A549 (cell line): ENCODE data around the gene CHAF1A. TPM values are rescaled to one million over a fixed set of nuclear protein-coding genes. Genes with fewer than 3 reads are reported as not detected.
A peak's percentile ranks its signal among the peaks of the same experiment; 100 is the strongest.

ENCODE experiments used
- ATAC-seq, 2 experiments: fragments of 200-7000 bp in 1 of 2; fragments of >200 bp in 1 of 2; cut with Nextera tagmentation in 1 of 2; cut with Tn5 transposase in 1 of 2; 3 replicates each; pipeline versions ENCODE4 v1.8.0 to v1.9.1; 2018 to 2020; ENCODE audit warnings: mild to moderate bottlenecking in 1 of 2, moderate library complexity in 1 of 2
- CTCF ChIA-PET: fragments of 300-600 bp; sonication (Branson Sonifier 250); formaldehyde crosslinking; extraction: SDS; loops from one replicate; lab custom pipeline; 2021; ENCODE audit warnings: antibody characterized with exemption, inconsistent platforms; lab: Yijun Ruan, JAX
- POLR2A ChIA-PET: fragments of 350-600 bp; formaldehyde crosslinking; extraction: SDS; loops from one replicate; lab custom pipeline; 2021; ENCODE audit warnings: antibody characterized with exemption, inconsistent platforms; lab: Yijun Ruan, JAX
- DNase-seq, 2 experiments: peaks; one replicate each; pipeline versions ENCODE4 v3.0.0 to v3.0.0-alpha.2; 2011 to 2016; ENCODE audit warnings: low read depth in 1 of 2, low spot score in 1 of 2
- FAIRE-seq: peaks from 2 replicates; lab custom pipeline; 2011; peaks lifted over from hg19 to GRCh38; lab: Jason Lieb, UNC
- H3K27ac ChIP-seq, 2 experiments: fragments of >200 bp; sonication (Bioruptor Twin); formaldehyde crosslinking; 3 replicates each; pipeline ENCODE4 v1.5.1; 2016 to 2017
- H3K4me1 ChIP-seq: fragments of >200 bp; sonication (Bioruptor Twin); formaldehyde crosslinking; 3 replicates; pipeline ENCODE4 v1.6.1; 2016
- H3K4me2 ChIP-seq: fragments of >200 bp; sonication (Bioruptor Twin); formaldehyde crosslinking; 3 replicates; pipeline ENCODE4 v1.6.1; 2016
- H3K4me3 ChIP-seq: fragments of >200 bp; sonication (Bioruptor Twin); formaldehyde crosslinking; 3 replicates; pipeline ENCODE4 v1.5.1; 2016
- H3K9me3 ChIP-seq: fragments of >200 bp; sonication (Bioruptor Twin); formaldehyde crosslinking; 3 replicates; pipeline ENCODE4 v1.6.1; 2016
- CBX8 ChIP-seq: fragments of 200-600 bp; sonication (generic); IDR thresholded peaks from 2 replicates; pipeline ENCODE4 v1.6.1; 2016
- CEBPB ChIP-seq, 2 experiments: fragments of >200 bp in 1 of 2; sonication (Bioruptor Twin) in 1 of 2; formaldehyde crosslinking in 1 of 2; IDR thresholded peaks; 2 replicates each; pipeline ENCODE4 v1.6.1; 2012 to 2016
- CHD2 ChIP-seq: fragments of 150-350 bp; IDR thresholded peaks from 2 replicates; pipeline ENCODE4 v1.6.1; 2014; ENCODE audit warnings: low read length; ENCODE audit not compliant: partially characterized antibody
- ESRRA ChIP-seq: fragments of 150-350 bp; IDR thresholded peaks from 2 replicates; pipeline ENCODE4 v1.6.1; 2014; ENCODE audit warnings: mild to moderate bottlenecking, low read length, borderline replicate concordance
- FOSL2 ChIP-seq, 2 experiments: fragments of 450-650 bp in 1 of 2; fragments of >200 bp in 1 of 2; sonication (Bioruptor Twin) in 1 of 2; formaldehyde crosslinking; IDR thresholded peaks; 2 replicates each; pipeline versions ENCODE4 v1.5.0 to v1.6.1; 2016 to 2020; ENCODE audit warnings: mild to moderate bottlenecking in 1 of 2, moderate library complexity in 1 of 2
- FOXS1 ChIP-seq: fragments of 250-450 bp; sonication (Bioruptor Pico); IDR thresholded peaks from 2 replicates; pipeline ENCODE4 v1.5.0; 2020; ENCODE audit warnings: mild to moderate bottlenecking, moderate library complexity
- JUN ChIP-seq, 2 experiments: fragments of >200 bp; sonication (Bioruptor Twin); formaldehyde crosslinking; IDR thresholded peaks; 2 replicates in 1 of 2; 3 replicates in 1 of 2; pipeline ENCODE4 v1.6.1; 2016 to 2017
- MAFK ChIP-seq: fragments of 450-650 bp; IDR thresholded peaks from 2 replicates; pipeline ENCODE4 v1.6.1; 2014; ENCODE audit not compliant: partially characterized antibody
- MYC ChIP-seq: IDR thresholded peaks from 2 replicates; pipeline ENCODE4 v1.6.1; 2012; ENCODE audit warnings: mild to moderate bottlenecking, inconsistent platforms, low read length, improper control_type of control experiment, borderline replicate concordance
- NPAS2 ChIP-seq: fragments of 250-450 bp; sonication (Bioruptor Pico); IDR thresholded peaks from 2 replicates; pipeline ENCODE4 v1.8.0; 2022; ENCODE audit warnings: mild to moderate bottlenecking, moderate library complexity, borderline replicate concordance
- PHF8 ChIP-seq: fragments of 200-600 bp; sonication (generic); IDR thresholded peaks from 2 replicates; pipeline ENCODE4 v1.6.1; 2016; ENCODE audit warnings: low read depth, mild to moderate bottlenecking, antibody characterized with exemption, moderate library complexity, borderline replicate concordance
- RAD21 ChIP-seq, 2 experiments: fragments of >200 bp in 1 of 2; sonication (Bioruptor Twin) in 1 of 2; formaldehyde crosslinking in 1 of 2; IDR thresholded peaks in 1 of 2; conservative IDR thresholded peaks in 1 of 2; 2 replicates in 1 of 2; 3 replicates in 1 of 2; pipeline ENCODE4 v1.6.1; 2012 to 2018; ENCODE audit warnings: inconsistent platforms in 1 of 2
- SMC3 ChIP-seq: fragments of >200 bp; sonication (Bioruptor Twin); formaldehyde crosslinking; IDR thresholded peaks from 3 replicates; pipeline ENCODE4 v1.6.1; 2018; ENCODE audit warnings: inconsistent platforms
- TP53 ChIP-seq: fragments of 250-450 bp; sonication (Bioruptor Pico); IDR thresholded peaks from 2 replicates; pipeline ENCODE4 v1.5.0; 2021; ENCODE audit warnings: mild to moderate bottlenecking, moderate library complexity
- ZC3H11A ChIP-seq: fragments of 450-650 bp; IDR thresholded peaks from 2 replicates; pipeline ENCODE4 v1.6.1; 2014; ENCODE audit warnings: antibody characterized with exemption, mild to moderate bottlenecking
- ZFP36 ChIP-seq: fragments of 450-650 bp; IDR thresholded peaks from 2 replicates; pipeline ENCODE4 v1.6.1; 2014; ENCODE audit warnings: borderline replicate concordance; ENCODE audit not compliant: partially characterized antibody
- WGBS: methylation state at CpG from one replicate; pipeline ENCODE4 v1.1.6; 2017; ENCODE audit errors: missing lambda C conversion rate; 5-methylcytosine and 5-hydroxymethylcytosine counted together
- polyA plus RNA-seq, 4 experiments: library from polyadenylated mRNA; depleted of rRNA in 3 of 4; stranded (reverse); fragments of >200 nt; fragmentation: RNase III in 1 of 4; extraction: RNeasy Plus Mini Kit Qiagen cat#74134 plus additional on column Dnase treatment in 1 of 4; gene quantifications; 2 replicates in 3 of 4; 3 replicates in 1 of 4; pipeline ENCODE4 v1.2.3, GENCODE V29; 2011 to 2017
- TF ChIP-seq, protein P1 (sequence below): IDR thresholded peaks from 2 replicates; pipeline ENCODE4 v1.6.1; 2012; ENCODE audit warnings: low read depth, borderline replicate concordance
- TF ChIP-seq, protein P2 (sequence below): fragments of >200 bp; sonication (Bioruptor Twin); formaldehyde crosslinking; IDR thresholded peaks from 3 replicates; pipeline ENCODE4 v1.5.1; 2016
- TF ChIP-seq, protein P3 (sequence below): IDR thresholded peaks from 2 replicates; pipeline ENCODE4 v1.6.1; 2012

The CHAF1A gene
- polyA plus RNA-seq, 2 of the 4 experiments (the other 2 are of a cell fraction), result 15.6 to 28.0 TPM

- no peak; a peak in 1 of 6 replicates for ATAC-seq
- DNase-seq, result peak in 1 of 2 experiments; percentile 33
- POLR2A ChIA-PET, result no interaction called here
- Histone ChIP-seq H3K4me2 (no peak overlapping the region), H3K9me3 (no peaks in the 10 kb centered on the region), H3K4me3 (no peak overlapping the region), H3K4me1 (peaks cover 14% of the 10 kb centered on the region), H3K27ac (peak overlapping the region in 1 of 2 experiments; percentile 67; a peak in 2 of 6 replicates)
- TF ChIP-seq TP53 (CRISPR knock-in tag) (no peak), ESRRA (no peak), RAD21 (conservative IDR thresholded peaks at IDR 0.05 in 1 of 2, IDR thresholded peaks at IDR 0.05 in 1 of 2) (no peak), JUN (IDR thresholded peaks at IDR 0.05) (0 out of 5 replicates have a peak, but pooled peaks of 1 of the 2 experiments have one; percentile 25), FOSL2 (IDR thresholded peaks at IDR 0.05) (no peak), FOSL2 (CRISPR knock-in tag; IDR thresholded peaks at IDR 0.05) (0 out of 2 replicates have a peak, but pooled peaks have one; percentile 7)
- TF ChIP-seq, protein P1, sequence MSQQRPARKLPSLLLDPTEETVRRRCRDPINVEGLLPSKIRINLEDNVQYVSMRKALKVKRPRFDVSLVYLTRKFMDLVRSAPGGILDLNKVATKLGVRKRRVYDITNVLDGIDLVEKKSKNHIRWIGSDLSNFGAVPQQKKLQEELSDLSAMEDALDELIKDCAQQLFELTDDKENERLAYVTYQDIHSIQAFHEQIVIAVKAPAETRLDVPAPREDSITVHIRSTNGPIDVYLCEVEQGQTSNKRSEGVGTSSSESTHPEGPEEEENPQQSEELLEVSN, result peak; percentile 77; the same call in 1 of the 2 replicates
- no peak for FAIRE-seq
- CTCF ChIA-PET, result interaction anchor here (0.9 to 6.2 kb wide), 6 partner anchors 8 to 40 kb away, joined by 3 to 51 read pairs (median 10); partner anchors contain the start of genes MPND and SH3GL1
- WGBS, result 91% methylated on average over 13 of the region's 50 CpGs
Measured at GRCh38 chr19:4361152-4362046, 41.0 kb upstream of the CHAF1A start.

GRCh38 chr19:4362101-4362828 is 40.2 kb upstream of the CHAF1A start:
- CTCF ChIA-PET, result interaction anchor here (0.9 to 6.2 kb wide), 12 partner anchors 9 to 95 kb away, joined by 3 to 51 read pairs (median 7); partner anchors contain the start of genes MPND and SH3GL1
- no peak overlapping the region for H3K4me3 ChIP-seq
- POLR2A ChIA-PET, result no interaction called here
- H3K27ac ChIP-seq, result peak overlapping the region in 1 of 2 experiments; percentile 67; a peak in 2 of 6 replicates
- WGBS, result 95% methylated on average over 24 of the region's 32 CpGs
- H3K4me2 ChIP-seq, result no peak overlapping the region
- H3K4me1 ChIP-seq, result peaks cover 14% of the 10 kb centered on the region
- no peak for DNase-seq
- ATAC-seq, result no peak; a peak in 1 of 6 replicates
- no peaks in the 10 kb centered on the region for H3K9me3 ChIP-seq
- no peak for TF ChIP-seq PHF8
- no peak for TF ChIP-seq CBX8
- no peak for TF ChIP-seq RAD21 (conservative IDR thresholded peaks at IDR 0.05 in 1 of 2, IDR thresholded peaks at IDR 0.05 in 1 of 2)
- TF ChIP-seq CEBPB (IDR thresholded peaks at IDR 0.05), result no peak
- TF ChIP-seq ZFP36, result no peak
- no peak for TF ChIP-seq ZC3H11A
- TF ChIP-seq, protein P2, sequence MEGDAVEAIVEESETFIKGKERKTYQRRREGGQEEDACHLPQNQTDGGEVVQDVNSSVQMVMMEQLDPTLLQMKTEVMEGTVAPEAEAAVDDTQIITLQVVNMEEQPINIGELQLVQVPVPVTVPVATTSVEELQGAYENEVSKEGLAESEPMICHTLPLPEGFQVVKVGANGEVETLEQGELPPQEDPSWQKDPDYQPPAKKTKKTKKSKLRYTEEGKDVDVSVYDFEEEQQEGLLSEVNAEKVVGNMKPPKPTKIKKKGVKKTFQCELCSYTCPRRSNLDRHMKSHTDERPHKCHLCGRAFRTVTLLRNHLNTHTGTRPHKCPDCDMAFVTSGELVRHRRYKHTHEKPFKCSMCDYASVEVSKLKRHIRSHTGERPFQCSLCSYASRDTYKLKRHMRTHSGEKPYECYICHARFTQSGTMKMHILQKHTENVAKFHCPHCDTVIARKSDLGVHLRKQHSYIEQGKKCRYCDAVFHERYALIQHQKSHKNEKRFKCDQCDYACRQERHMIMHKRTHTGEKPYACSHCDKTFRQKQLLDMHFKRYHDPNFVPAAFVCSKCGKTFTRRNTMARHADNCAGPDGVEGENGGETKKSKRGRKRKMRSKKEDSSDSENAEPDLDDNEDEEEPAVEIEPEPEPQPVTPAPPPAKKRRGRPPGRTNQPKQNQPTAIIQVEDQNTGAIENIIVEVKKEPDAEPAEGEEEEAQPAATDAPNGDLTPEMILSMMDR, result no peak
- TF ChIP-seq CHD2, result no peak
- TF ChIP-seq, all 56 proteins: peak for 0
- FAIRE-seq, result no peak

DNA sequence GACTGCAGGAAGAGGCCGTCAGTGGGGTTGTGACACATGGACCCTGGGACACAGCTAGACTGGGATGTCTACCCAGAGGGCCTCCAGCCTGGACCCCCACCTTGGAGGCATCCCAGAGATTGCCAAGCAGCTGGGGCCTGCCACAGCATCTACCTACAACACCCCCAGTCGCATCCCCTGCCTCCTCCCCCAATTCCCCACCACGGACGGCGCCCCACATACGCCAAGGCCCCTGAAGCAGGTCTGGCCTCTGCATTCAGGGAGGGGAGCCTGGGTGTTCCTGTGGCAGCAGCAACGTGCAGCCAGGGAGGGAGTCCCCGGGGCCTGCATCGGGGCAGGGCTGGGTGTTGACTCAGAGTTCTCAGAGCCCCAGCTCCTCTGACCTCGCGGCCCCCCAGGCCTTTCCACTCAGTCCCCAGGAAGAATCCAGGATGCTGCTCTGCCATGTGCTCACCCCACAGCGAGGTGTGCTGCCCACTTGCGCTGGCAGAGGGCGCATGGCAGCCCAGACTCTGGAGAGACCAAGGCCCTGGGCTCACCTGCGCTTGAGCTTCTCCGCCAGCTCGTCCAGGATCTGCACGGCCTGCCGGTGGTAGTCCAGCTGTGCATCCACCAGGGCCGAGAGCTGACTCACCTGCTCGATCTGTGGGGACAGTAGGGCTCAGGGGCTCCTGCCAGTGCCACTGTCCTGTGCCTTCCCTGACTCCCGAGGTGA is 39.5 kb upstream of the CHAF1A start:
- WGBS, result 67% methylated on average over 1 of the region's 22 CpGs
- TF ChIP-seq FOXS1 (CRISPR knock-in tag) (no peak), MYC (peak; percentile 66; the same call in 1 of the 2 replicates), RAD21 (conservative IDR thresholded peaks at IDR 0.05 in 1 of 2, IDR thresholded peaks at IDR 0.05 in 1 of 2) (peak; percentile 17 to 19; a peak in 1 of 5 replicates), SMC3 (0 out of 3 replicates have a peak, but pooled peaks have one; percentile 20), MAFK (no peak), NPAS2 (no peak)
- TF ChIP-seq, protein P3, sequence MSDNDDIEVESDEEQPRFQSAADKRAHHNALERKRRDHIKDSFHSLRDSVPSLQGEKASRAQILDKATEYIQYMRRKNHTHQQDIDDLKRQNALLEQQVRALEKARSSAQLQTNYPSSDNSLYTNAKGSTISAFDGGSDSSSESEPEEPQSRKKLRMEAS, result peak; percentile 78
- TF ChIP-seq, protein P2, result peak; percentile 32; the same call in 2 of the 3 replicates
- TF ChIP-seq, all 56 proteins: peak for 5
- Histone ChIP-seq H3K4me1 (peaks cover 14% of the 10 kb centered on the region), H3K4me2 (no peak overlapping the region), H3K4me3 (no peak overlapping the region), H3K9me3 (no peaks in the 10 kb centered on the region), H3K27ac (peak overlapping the region in 1 of 2 experiments; percentile 59; a peak in 2 of 6 replicates)
- POLR2A ChIA-PET, result no interaction called here
- peak; percentile 48 to 68; a peak in 5 of 6 replicates for ATAC-seq
- no peak for FAIRE-seq
- DNase-seq, result peak in 1 of 2 experiments; percentile 47
- CTCF ChIA-PET, result interaction anchor here (0.9 to 6.2 kb wide), 11 partner anchors 9 to 96 kb away, joined by 3 to 51 read pairs (median 7); partner anchors contain the start of genes MPND and SH3GL1
